Measurements from ENCODE around the gene AGTR1.

Gene AGTR1

GRCh38 chr3:148755570-148755969 is 57.9 kb downstream of the AGTR1 start:
- Histone ChIP-seq H3K27ac (ENCODE audit: low read depth, low read length, poor library complexity, severe bottlenecking) (no peak overlapping the region), H3K9me3 (ENCODE audit: low read length) (no peaks in the 10 kb centered on the region), H3K36me3 (ENCODE audit: insufficient read depth, low read length) (no peaks in the 10 kb centered on the region), H3K79me2 (ENCODE audit: insufficient read depth, low read length) (no peaks in the 10 kb centered on the region), H3F3A (ENCODE audit: insufficient read depth, low read length) (no peaks in the 10 kb centered on the region), H3K4me3 (ENCODE audit: low read depth, low read length, poor library complexity, severe bottlenecking) (no peak overlapping the region), H3K4me2 (ENCODE audit: low read length) (no peak overlapping the region), H3K4me1 (ENCODE audit: insufficient read depth, low read length, severe bottlenecking) (no peaks in the 10 kb centered on the region), H3K9me2 (ENCODE audit: low read depth, low read length) (no peaks in the 10 kb centered on the region), H2AFZ (ENCODE audit: low read length) (no peak overlapping the region), H3K9ac (ENCODE audit: low read length) (no peak overlapping the region), H3K27me3 (ENCODE audit: insufficient read depth, low read length) (no peaks in the 10 kb centered on the region), H4K20me1 (ENCODE audit: insufficient read depth, low read length) (no peaks in the 10 kb centered on the region)
- no peak for TF ChIP-seq EZH2 (IDR thresholded peaks at IDR 0.05; ENCODE audit: borderline replicate concordance, low read length)
- TF ChIP-seq CTCF (IDR thresholded peaks at IDR 0.05; ENCODE audit: low read length) = no peak

GRCh38 chr3:148756311-148756710 is 58.6 kb downstream of the AGTR1 start:
- Histone ChIP-seq H3K9me3 (ENCODE audit: low read length) (no peaks in the 10 kb centered on the region), H3K27me3 (ENCODE audit: insufficient read depth, low read length) (no peaks in the 10 kb centered on the region), H3K4me3 (ENCODE audit: low read depth, low read length, poor library complexity, severe bottlenecking) (no peak overlapping the region), H3K9ac (ENCODE audit: low read length) (no peak overlapping the region), H3K27ac (ENCODE audit: low read depth, low read length, poor library complexity, severe bottlenecking) (no peak overlapping the region), H3F3A (ENCODE audit: insufficient read depth, low read length) (no peaks in the 10 kb centered on the region), H3K9me2 (ENCODE audit: low read depth, low read length) (no peaks in the 10 kb centered on the region), H3K4me2 (ENCODE audit: low read length) (no peak overlapping the region), H3K79me2 (ENCODE audit: insufficient read depth, low read length) (no peaks in the 10 kb centered on the region), H3K36me3 (ENCODE audit: insufficient read depth, low read length) (no peaks in the 10 kb centered on the region), H3K4me1 (ENCODE audit: insufficient read depth, low read length, severe bottlenecking) (no peaks in the 10 kb centered on the region), H4K20me1 (ENCODE audit: insufficient read depth, low read length) (no peaks in the 10 kb centered on the region), H2AFZ (ENCODE audit: low read length) (no peak overlapping the region)
- no peak for TF ChIP-seq CTCF (IDR thresholded peaks at IDR 0.05; ENCODE audit: low read length)
- TF ChIP-seq EZH2 (IDR thresholded peaks at IDR 0.05; ENCODE audit: borderline replicate concordance, low read length) = no peak

GRCh38 chr3:148757238-148758215 is 59.8 kb downstream of the AGTR1 start:
- no peak overlapping the region for H3K4me3 ChIP-seq (ENCODE audit: low read depth, low read length, poor library complexity, severe bottlenecking)
- H3K27me3 ChIP-seq (ENCODE audit: insufficient read depth, low read length) = no peaks in the 10 kb centered on the region
- H3F3A ChIP-seq (ENCODE audit: insufficient read depth, low read length) = no peaks in the 10 kb centered on the region
- H2AFZ ChIP-seq (ENCODE audit: low read length) = no peak overlapping the region
- H3K36me3 ChIP-seq (ENCODE audit: insufficient read depth, low read length) = no peaks in the 10 kb centered on the region
- H3K9me2 ChIP-seq (ENCODE audit: low read depth, low read length) = no peaks in the 10 kb centered on the region
- no peak overlapping the region for H3K27ac ChIP-seq (ENCODE audit: low read depth, low read length, poor library complexity, severe bottlenecking)
- H4K20me1 ChIP-seq (ENCODE audit: insufficient read depth, low read length) = no peaks in the 10 kb centered on the region
- no peaks in the 10 kb centered on the region for H3K9me3 ChIP-seq (ENCODE audit: low read length)
- no peak overlapping the region for H3K9ac ChIP-seq (ENCODE audit: low read length)
- no peak for TF ChIP-seq EZH2 (IDR thresholded peaks at IDR 0.05; ENCODE audit: borderline replicate concordance, low read length)
- no peak for TF ChIP-seq CTCF (IDR thresholded peaks at IDR 0.05; ENCODE audit: low read length)
- H3K79me2 ChIP-seq (ENCODE audit: insufficient read depth, low read length) = no peaks in the 10 kb centered on the region
- no peaks in the 10 kb centered on the region for H3K4me1 ChIP-seq (ENCODE audit: insufficient read depth, low read length, severe bottlenecking)
- no peak overlapping the region for H3K4me2 ChIP-seq (ENCODE audit: low read length)

Measured in OCI-LY1 (cell line).